Activated CD8-positive, alpha-beta memory T cell treated with anti-CD3 and anti-CD28 coated beads, Interleukin-2, amount 50 U/mL, for 4 hours (primary cell): ENCODE results near the gene FAM174A.
"Not testable (repeated sequence)": the region's sequence is repeated elsewhere in the genome, so short reads cannot be mapped to it uniquely, and the experiment has no call there.

Experiments used
- DNase-seq: peaks from one replicate; pipeline ENCODE4 v3.0.0-alpha.2; 2020

FAM174A gene

GRCh38 chr5:100576217-100576751, 41.1 kb downstream of the FAM174A start:
- no peak for DNase-seq

DNA sequence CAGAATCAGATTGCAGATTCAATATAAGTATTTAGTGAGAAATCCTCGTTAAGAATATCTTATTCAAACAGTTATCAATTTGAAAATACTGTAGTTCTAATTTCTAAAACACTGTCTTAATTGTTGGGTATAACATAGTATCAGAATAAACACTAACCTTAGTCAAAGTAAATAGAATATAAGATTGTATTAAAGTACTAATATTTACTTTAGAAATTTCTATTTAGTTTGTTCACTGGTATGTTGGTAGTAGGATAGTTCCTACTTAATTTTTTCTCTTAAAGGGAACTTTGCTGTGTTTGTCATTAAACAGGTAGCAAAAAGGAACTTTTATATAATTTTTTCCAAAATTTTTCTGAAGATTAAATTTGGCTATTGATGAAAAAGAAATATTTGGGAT, 42.3 kb downstream of the FAM174A start:
- DNase-seq: no peak

DNA sequence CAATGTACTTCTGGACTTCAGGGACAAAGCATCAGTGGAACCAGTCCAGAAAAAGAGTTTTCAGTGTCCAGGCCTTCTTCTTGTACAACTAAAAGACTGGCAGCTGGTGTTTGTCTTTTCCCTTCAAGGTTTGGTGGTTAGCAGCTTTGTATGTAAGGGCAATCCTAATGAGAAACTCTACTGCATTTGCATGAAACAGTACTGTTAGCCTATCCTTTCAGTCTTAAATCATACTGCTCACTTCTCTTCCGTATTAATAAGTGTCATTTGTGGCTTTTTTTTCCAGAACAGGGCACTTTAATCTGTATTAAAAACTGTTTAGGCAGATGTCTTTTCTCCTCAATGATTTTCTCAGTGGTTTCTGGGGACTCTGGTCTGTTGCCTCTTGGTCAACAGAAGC, 48.9 kb downstream of the FAM174A start:
- DNase-seq: no peak

DNA sequence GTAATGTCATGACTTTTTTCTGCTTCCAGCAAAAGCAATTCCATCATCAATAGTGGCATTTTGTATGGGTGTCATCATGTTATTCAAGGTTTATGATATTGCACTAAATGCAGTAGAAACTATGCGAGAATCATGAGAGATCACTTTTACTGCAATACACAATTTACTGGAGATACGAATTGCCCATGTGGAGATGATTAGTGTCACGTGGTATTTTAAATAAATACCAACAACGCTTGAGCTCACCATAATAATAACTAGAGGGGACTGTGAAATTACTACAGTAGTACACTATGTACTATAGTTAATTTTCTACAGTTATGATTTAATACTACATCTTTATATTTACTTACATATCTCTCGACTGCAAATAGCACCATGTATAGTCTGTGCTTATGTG, 49.7 kb downstream of the FAM174A start:
- DNase-seq: no peak

DNA sequence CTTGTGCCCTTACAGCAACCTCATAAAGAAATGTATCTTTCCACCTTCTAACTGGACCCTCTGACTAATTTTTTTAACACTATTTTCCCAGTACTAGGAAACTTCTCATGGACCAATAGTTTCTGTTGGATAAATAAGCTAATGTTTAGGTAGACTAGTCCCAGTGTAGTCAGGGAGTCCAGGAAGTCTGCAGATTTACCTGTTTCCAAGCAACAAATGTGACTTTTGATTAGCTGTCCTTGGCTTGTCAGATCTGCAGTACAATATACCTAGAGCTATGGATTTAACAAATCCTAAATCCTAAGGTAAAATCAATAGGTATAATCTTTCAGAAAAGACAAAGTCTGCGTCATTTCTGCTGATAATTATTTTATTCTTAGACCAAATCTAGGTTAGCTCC, 55.7 kb downstream of the FAM174A start:
- DNase-seq: no peak

- no peak for DNase-seq
These were observed 60.1 kb downstream of the FAM174A start for GRCh38 chr5:100595152-100595811.

GRCh38 chr5:100595812-100596173, 60.6 kb downstream of the FAM174A start:
- no peak for DNase-seq

GRCh38 chr5:100598446-100598845, 63.3 kb downstream of the FAM174A start:
- no peak for DNase-seq

DNA sequence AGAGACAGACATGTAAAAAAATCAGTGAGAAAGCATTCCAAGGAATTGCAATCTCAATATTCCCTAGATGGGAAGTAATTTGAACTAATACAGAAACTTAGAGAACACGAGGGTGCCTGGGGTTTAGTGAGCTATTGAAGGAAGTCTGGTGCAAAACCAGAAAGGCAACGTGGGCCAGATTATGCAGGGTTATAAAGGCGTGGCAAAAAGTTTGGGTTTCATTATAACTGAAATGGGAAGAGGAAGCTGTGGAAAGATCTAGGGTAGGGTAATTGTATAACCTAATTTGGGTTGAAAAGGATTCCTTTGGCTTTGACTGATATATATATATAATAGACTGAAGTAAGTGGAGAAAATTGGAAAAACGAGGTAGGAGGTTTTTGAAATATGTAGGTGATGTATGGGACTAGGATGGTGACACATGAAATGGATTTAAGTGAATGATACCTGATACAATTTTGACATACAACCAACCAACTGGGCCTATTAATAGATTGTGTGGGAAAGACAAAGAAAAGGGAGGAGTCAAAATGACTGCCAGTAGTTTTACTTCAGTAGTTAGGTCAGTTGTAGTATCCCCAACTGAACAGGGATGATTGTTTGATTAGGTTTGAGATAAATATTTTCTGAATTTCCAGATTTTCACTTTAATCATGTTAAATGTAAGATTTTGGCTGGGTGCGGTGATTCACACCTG, 65.3 kb downstream of the FAM174A start:
- DNase-seq: no peak

DNA sequence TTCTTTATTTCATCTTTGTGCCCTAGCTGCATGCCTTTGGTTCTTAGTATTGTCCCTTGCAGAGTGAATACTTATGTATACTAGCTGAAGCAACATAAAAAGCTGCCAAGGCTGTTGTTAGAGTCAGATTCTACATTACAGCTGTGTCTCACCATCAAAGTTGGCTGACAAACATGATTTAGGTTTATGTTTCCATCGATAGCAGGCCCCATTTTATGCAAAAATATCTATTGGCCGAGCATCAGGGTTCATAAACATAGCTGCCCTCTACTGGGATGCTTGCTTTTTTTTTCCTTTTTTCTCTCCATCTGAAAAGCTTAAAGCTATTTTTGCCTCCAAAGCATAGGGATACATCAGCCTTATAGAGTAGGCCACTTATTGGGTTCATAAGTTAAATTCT, 68.0 kb downstream of the FAM174A start:
- no peak for DNase-seq

DNA sequence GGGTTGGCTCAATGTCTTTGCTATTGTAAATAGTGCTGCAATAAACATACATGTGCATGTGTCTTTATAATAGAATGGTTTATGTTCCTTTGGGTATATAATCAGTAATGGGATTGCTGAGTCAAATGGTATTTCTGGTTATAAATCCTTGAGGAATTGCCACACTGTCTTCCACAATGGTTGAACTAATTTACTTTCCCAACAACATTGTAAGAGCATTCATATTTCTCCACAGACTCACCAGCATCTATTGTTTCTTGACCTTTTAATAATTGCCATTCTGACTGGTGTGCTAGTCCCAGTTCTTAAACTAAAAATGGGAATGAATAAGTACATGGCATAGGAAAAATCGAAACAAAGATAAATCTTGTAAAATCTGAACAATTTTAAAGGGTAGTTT, 68.8 kb downstream of the FAM174A start:
- DNase-seq: not testable (repeated sequence)

DNA sequence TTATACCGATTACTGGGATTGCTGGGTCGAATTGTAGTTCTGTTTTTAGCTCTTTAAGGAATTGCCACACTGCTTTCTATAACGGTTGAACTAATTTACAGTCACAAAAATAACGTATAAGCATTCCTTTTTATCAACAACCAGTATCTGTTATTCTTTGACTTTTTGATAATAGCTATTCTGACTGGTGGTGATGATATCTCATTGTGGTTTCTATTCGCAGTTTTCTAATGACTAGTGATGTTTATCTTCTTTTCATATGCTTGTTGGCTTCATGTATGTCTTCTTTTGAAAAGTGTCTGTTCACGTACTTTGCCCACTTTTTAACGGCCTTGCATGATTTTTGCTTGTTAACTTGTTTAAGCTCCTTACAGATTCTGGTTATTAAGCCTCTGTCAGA, 74.4 kb downstream of the FAM174A start:
- no peak for DNase-seq

DNA sequence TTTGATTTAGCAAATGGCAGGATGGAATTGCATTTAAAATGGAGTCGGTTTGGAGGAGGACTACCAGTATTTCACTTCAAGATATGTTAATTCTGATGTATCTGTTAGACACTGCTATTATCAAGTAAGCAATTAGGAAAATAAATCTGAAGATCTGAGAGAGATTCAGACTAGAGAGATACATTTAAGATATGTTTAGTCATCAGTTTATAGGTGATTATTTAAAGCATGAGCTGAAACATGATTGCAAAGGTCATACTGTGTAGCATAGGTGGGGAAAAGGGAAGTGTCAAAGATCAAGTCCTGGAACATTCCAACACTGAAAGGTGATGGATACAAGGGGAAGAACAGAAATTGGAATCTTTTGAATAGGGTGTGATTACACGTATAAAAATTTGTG, 79.1 kb downstream of the FAM174A start:
- no peak for DNase-seq

DNA sequence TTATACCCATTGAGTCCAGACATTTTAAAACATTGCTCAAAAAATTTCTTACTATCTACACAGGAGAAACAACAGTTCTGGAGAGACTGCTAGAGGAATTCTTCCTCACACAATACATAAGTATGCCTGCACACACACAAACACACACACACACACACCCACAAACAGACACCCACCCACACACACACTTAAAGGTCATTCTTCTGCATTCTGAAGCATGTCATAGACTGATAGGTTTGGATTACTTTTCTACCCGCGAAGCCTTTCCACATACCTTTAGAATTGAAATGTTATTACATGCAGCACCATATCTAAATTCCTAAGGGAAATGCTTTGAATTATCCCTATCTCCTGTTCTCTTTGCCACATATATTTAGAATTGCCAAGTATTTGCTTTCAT, 80.2 kb downstream of the FAM174A start:
- no peak for DNase-seq

GRCh38 chr5:100616291-100616690, 81.1 kb downstream of the FAM174A start:
- no peak for DNase-seq

- DNase-seq: no peak
These were observed 81.8 kb downstream of the FAM174A start for GRCh38 chr5:100616981-100617380.

- no peak for DNase-seq
These were observed 88.5 kb downstream of the FAM174A start for GRCh38 chr5:100623719-100624118.

- DNase-seq: no peak
These were observed 99.9 kb downstream of the FAM174A start for GRCh38 chr5:100634937-100635534.
